ENCODE results near the gene ZNF444. TPM values are rescaled to one million over a fixed set of nuclear protein-coding genes. Genes with fewer than 3 reads are reported as not detected.
"Not testable (repeated sequence)": the region's sequence is repeated elsewhere in the genome, so short reads cannot be mapped to it uniquely, and the experiment has no call there.

The ZNF444 gene
- total RNA-seq, 4 donors from 2014 or later, result 5.3 to 38.9 (median 21.0) TPM

- Histone ChIP-seq H3K27ac (peak overlapping the region in 1 of 2 donors; percentile 81), H3K4me1 (peaks cover 0 to 13% of the 10 kb centered on the region in 2 donors), H3K4me3 (no peak overlapping the region), H3K9me3 (no peaks in the 10 kb centered on the region), H3K27me3 (no peaks in the 10 kb centered on the region), H3K36me3 (no peaks in the 10 kb centered on the region)
- TF ChIP-seq POLR2A (IDR thresholded peaks at IDR 0.05), result no peak
- TF ChIP-seq CTCF (IDR thresholded peaks at IDR 0.05), result no peak
- intact Hi-C loops (cut with DNase I; ENCODE audit: low total_unique reads), result no loop called here
- no peak for DNase-seq
Observed at GRCh38 chr19:56104423-56104822, 36.7 kb upstream of the ZNF444 start.

- Histone ChIP-seq H3K9me3 (no peaks in the 10 kb centered on the region), H3K4me1 (peaks cover 0 to 13% of the 10 kb centered on the region in 2 donors)
- peak; percentile 69 to 82 for DNase-seq
Observed at GRCh38 chr19:56105090-56105701, 35.9 kb upstream of the ZNF444 start.

GRCh38 chr19:56105831-56106396 lies 35.2 kb upstream of the ZNF444 start:
- H3K27me3 ChIP-seq; intact Hi-C loops (cut with DNase I; ENCODE audit: low total_unique reads): not testable (repeated sequence)
- peak overlapping the region; percentile 65 to 81 for H3K27ac ChIP-seq

More at GRCh38 chr19:56105090-56105701, 35.9 kb upstream of the ZNF444 start:
- no peaks in the 10 kb centered on the region for H3K27me3 ChIP-seq
- peak overlapping the region in 1 of 2 donors; percentile 22 for H3K4me3 ChIP-seq
- intact Hi-C loops (cut with DNase I; ENCODE audit: low total_unique reads), result no loop called here
- no peaks in the 10 kb centered on the region for H3K36me3 ChIP-seq
- TF ChIP-seq POLR2A (IDR thresholded peaks at IDR 0.05) (peak; percentile 2 to 12), CTCF (IDR thresholded peaks at IDR 0.05) (peak; percentile 72 to 83 (median 74))
- peak overlapping the region; percentile 65 to 81 for H3K27ac ChIP-seq

GRCh38 chr19:56106397-56106849 lies 34.7 kb upstream of the ZNF444 start:
- H3K27me3 ChIP-seq, result no peaks in the 10 kb centered on the region
- DNase-seq, result no peak
- H3K4me1 ChIP-seq, result peaks cover 0 to 20% of the 10 kb centered on the region in 2 donors
- H3K9me3 ChIP-seq, result no peaks in the 10 kb centered on the region
- H3K36me3 ChIP-seq, result no peaks in the 10 kb centered on the region
- TF ChIP-seq CTCF (IDR thresholded peaks at IDR 0.05) (no peak), POLR2A (IDR thresholded peaks at IDR 0.05) (peak in 1 of 2 donors; percentile 39)
- H3K27ac ChIP-seq, result no peak overlapping the region
- no peak overlapping the region for H3K4me3 ChIP-seq
- intact Hi-C loops (cut with DNase I; ENCODE audit: low total_unique reads), result no loop called here

More at GRCh38 chr19:56105831-56106396, 35.2 kb upstream of the ZNF444 start:
- peaks cover 0 to 15% of the 10 kb centered on the region in 2 donors for H3K4me1 ChIP-seq
- not testable (repeated sequence) for DNase-seq, H3K36me3 ChIP-seq, H3K4me3 ChIP-seq, H3K9me3 ChIP-seq

GRCh38 chr19:56106993-56107392 lies 34.1 kb upstream of the ZNF444 start:
- no peak for TF ChIP-seq POLR2A (IDR thresholded peaks at IDR 0.05)
- no peak for TF ChIP-seq CTCF (IDR thresholded peaks at IDR 0.05)
- H3K9me3 ChIP-seq, result no peaks in the 10 kb centered on the region
- H3K27me3 ChIP-seq, result no peaks in the 10 kb centered on the region
- H3K4me3 ChIP-seq, result no peak overlapping the region
- H3K36me3 ChIP-seq, result no peaks in the 10 kb centered on the region
- peaks cover 0 to 26% of the 10 kb centered on the region in 2 donors for H3K4me1 ChIP-seq
- no peak for DNase-seq
- intact Hi-C loops (cut with DNase I; ENCODE audit: low total_unique reads), result no loop called here
- H3K27ac ChIP-seq, result peak overlapping the region in 1 of 2 donors; percentile 47
